Hypothalamus (tissue), 51 donors: ENCODE data around the gene TMEM245.
"Not testable (repeated sequence)": the region's sequence is repeated elsewhere in the genome, so short reads cannot be mapped to it uniquely, and the experiment has no call there.

Source experiments
- DNase-seq, 51 donors: peaks; one replicate each; lab custom pipeline; 2025; lab: John Stamatoyannopoulos, UW

TMEM245 gene

DNA sequence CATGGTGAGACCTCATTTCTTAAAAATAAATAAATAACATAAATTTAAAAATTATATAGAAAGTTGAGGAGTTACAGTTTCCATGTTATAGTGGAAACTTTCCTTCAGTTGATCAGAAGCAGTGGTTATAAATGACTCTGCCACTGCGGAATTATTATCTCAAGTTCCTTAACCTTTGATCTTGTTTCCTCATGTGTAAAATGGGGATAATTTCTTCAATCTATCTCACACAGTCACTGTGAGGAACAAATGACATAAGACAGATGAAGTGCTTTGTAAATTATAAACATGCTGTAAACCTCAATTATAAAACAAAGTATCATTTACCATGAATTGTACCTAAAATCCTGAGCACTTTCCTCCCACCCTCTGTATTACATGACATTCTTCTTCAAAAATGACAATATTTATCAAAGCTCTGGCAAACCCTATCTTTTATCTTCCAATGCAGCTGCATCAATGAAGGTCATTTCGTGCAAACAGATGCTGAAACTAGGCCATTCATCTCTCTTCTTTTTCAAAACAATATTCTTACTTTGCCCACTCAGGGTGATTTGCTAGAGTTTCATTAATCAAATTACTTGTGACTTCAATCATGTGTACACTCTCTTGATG lies 46.8 kb downstream of the TMEM245 start:
- DNase-seq: no peak

DNA sequence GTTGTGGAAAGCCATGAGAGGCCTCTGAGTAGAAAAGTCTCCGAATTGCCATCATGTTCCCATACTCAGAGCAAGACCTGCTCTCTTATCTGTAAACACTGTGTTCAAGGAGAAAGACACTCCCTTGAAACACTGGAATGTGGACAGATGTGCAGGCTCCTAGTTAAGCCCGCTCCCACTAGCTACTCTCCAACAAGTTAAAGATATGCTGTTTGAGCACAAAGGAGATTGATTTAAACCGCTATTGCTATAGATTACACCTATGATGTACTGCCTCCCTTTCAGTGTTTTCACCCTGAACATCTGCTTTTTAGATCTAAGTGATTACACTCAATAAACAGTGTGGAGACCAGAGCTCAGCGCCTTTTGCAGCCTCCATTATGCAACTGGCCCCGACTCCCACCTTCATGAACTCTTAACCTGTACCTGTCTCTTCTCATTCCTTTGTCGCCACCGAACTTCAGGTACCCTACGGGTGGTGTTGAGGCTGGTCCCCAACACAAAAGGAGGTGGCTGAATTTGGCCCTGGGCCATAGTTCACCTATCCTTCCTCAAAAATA lies 47.5 kb downstream of the TMEM245 start:
- DNase-seq: no peak

DNA sequence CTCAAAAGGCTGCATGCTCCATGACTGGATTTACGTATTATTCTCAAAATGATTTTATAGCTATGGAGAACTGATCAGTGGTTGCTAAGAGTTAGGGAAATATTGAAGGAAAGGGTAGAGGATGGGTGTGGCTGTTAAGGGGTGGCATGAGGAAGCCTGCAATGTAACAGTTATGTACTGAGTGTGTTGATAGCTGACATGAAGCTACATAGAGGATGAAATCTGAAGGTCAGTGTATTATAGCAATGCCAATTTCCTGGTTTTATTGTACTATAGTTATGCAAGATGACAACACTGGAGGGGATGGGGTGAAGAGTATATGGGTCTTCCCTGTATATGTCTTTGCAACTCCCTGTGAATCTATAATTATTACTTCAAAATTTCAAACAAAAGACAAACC lies 51.0 kb downstream of the TMEM245 start:
- no peak for DNase-seq

DNA sequence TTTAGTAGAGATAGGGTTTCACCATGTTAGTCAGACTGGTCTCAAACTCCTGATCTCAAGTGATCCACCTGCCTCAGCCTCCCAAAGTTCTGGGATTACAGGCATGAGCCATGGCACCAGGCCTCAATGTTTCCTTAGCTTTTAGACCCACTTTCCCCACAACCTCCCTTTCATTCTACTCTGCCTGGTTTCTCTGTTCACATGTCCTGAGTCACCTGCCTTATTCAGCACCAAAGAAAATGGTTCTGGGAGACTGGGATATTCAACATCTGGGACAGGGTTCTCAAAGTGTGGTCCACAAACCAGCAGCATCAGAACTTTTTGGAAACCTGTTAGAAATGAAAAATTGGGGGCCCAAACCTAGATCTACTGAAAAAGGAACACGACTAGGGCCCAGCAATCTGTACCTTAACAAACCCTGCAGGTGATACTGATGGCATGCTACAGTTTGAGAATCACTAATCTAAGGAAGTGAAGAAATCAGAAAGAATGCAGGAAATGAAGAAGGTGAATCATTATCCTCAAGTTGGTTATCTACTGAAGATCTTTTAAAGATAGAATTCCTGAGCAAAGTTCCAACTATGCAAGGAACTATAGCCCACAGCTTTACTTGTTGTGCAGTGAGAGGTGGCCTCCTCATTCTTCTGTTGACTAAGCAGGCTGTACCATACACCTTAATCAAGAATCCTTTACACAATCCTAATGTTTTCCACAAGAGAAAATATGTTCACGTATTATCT lies 54.6 kb downstream of the TMEM245 start:
- no peak for DNase-seq

DNA sequence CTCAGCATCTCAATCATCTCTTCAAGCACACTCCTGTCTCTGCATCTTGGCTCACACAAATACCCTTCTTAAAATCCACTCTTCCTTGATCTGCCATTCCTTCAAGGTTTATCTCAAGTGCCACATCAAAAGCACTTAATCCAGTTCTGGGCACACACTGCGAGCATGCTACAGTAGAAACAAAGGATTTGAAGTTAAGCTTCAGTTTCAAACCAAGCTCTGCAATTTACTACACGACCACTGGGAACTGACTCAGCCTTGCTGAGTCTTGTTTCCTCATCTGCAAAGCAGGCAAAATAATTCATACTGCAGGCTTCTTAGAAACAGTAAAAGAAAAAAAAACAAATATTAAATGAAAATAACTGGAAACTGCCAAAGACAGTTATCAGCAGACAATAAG lies 56.0 kb downstream of the TMEM245 start:
- DNase-seq: no peak

DNA sequence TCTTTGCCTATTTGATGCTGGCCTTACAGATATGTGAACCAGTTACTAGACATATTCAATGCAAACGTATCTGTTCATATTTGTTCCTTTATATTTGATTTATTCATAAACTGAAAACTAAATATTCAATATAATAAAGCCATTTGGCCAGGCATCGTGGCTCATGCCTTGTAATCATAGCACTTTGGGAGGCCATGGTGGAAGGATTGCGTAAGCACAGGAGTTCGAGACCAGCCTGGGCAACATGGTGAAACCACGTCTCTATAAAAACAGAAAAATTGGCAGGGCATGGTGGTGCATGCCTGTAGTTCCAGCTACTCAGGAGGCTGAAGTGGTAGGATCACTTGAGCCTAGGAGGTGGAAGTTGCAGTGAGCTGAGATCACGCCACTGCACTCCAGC lies 57.2 kb downstream of the TMEM245 start:
- no peak for DNase-seq

DNA sequence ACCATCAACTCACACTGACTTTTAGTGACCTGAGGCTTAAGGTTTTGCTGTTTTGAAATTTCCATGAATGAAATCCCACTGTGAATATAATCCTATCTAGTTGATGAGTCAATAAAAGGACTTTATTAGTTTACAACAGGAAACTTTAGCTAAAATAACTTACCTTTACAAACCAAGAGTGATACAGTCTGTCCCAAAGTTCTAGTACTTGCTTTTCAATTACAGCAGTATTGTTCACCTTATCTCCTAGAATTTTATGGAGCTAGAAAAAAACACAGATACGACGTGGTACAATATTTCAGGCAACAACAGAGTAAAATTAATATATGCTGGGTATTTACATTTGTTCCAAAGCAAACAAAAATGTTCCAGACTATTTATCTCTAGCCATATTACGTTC lies 59.6 kb downstream of the TMEM245 start:
- no peak for DNase-seq

DNA sequence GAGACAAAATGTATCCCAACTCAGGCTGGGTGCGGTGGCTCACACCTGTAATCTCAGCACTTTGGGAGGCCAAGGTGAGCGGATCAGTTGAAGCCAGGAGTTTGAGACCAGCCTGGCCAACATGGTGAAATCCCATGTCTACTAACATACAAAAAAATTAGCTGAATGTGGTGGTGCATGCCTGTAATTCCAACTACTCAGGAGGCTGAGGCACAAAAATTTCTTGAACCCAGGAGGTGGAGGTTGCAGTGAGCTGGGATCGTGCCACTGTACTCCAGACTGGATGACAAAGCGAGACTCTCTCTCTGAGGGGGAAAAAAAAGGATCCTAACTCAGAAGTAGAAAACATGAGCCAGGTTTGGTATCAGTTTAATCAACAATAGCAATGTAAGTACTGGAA lies 66.6 kb downstream of the TMEM245 start:
- not testable (repeated sequence) for DNase-seq

DNA sequence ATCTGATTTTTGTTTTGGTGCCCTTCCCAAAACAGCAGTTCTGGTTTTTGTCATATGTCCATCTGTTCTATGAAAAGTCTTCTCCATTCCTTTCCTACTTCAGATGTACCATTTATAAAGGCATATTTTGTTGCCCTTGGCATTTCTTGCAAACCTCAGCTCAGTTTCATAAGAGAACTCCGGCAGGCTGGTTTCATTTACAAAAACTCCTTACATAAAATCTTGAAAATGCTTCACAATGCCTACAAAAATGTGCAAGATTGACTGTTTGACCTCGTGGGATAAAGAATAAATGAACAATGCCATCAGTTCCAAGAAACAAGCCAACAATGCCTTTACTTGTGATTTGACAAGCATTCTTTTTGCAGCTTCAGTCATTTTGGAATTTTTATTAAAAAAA lies 67.3 kb downstream of the TMEM245 start:
- no peak for DNase-seq

DNA sequence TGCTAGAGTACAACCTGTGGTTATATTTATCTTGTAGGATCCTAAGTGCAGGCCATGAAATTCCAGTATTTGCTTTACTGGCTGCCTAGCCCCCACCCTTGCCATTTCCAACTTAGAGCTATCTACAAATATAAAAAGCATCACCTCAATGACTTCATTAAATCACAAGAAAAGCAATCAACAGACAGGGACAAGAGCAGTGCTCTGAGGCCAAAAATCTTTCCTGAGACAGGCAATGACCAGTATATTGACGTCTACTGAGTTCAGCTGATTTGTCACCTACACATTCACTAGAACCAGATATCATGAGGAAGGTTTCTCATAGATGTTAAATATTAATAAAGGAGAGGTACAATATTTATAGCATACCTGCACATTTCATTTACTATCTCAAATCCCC lies 68.0 kb downstream of the TMEM245 start:
- no peak for DNase-seq

DNA sequence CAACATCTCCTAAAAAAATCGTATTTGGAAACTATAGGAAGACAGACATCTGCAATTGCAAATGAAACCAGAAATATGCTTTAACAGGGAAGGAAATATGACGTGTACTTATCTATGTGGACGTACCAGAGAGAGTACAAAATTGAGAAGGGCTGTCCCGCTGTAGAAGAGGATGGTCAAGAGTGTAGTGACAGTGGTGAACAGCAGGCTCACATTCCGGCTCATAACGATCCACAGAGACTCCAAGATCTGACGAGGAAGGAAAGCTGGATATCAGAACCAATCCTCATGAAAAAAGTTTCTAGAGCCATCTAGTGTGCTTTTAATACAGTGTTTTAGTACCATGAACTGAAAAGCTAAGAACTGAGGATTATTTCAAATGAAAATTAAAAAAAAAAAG lies 69.3 kb downstream of the TMEM245 start:
- no peak for DNase-seq

DNA sequence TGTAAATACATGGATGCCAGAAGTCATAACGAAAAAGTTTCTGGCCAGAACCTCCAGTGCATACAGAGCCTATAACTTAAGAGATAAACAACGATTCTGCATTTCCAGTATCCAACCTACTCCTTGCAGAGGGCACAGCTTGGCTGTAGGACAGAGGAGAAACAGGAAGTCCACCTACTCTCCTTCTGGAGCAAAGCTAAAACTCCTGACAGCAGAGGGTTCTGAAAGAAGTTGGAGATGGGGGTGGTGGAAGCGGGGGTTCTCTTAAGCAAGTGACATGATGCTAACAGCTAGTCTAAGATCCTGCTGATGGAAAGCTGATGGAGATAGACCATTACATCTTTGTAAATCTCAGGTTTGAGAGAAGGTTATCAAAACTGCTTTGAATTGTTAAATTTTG lies 70.9 kb downstream of the TMEM245 start:
- peak in 1 of 51 donors; percentile 8 for DNase-seq

DNA sequence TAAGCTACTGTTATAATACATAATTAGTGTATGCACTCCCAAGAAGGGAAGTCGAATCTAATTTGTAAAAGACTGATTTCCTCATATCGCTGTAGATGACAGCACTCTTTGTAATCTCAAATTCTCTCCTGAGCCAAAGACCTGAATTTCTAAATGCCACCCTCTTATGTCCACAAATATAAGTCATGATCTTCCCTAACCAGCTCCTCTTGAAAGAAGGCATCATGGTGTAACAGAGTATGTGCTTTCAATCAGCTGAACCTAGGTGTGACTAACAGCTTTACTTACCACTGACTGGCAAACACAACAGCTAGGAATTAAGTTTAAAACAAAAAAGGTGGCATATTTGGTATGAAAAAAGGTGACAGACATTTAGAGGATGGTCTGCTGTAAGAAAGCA lies 72.5 kb downstream of the TMEM245 start:
- DNase-seq: no peak

DNA sequence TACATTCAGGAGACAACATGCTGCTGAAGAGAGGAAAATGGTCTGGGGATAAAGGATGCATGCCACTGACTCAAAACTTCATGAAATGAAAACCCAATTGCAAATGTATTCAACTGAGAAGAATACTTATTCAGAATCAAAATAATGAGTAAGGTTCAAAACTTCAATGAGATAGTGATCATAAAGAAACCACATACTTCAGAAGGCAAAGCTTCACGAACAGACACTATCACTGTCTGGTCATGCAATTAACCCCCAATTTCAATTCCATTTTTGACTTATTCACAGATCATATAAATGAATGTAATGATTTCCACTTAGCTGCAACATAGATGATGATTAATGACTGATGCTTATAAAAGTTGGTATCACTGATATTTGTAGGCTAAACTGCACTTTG lies 73.4 kb downstream of the TMEM245 start:
- DNase-seq: no peak

DNA sequence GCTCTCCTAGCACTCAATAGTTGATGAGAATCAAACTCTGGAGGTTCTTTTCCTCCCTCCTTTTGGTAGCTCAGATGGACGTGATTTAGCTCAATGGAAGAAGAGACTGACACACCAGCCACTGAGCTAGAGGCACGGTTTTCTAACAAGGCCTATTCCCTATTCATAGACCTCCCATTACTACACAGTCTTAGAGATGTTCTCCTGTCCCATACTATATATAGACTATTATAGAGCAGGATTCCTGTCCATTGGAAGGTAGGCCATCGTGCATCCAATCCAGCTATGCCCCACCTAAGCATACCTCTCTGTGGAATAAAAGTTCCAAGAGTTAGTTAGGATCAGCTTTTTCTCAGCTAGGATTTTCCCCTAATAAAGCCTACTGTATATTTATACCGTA lies 76.2 kb downstream of the TMEM245 start:
- DNase-seq: no peak

DNA sequence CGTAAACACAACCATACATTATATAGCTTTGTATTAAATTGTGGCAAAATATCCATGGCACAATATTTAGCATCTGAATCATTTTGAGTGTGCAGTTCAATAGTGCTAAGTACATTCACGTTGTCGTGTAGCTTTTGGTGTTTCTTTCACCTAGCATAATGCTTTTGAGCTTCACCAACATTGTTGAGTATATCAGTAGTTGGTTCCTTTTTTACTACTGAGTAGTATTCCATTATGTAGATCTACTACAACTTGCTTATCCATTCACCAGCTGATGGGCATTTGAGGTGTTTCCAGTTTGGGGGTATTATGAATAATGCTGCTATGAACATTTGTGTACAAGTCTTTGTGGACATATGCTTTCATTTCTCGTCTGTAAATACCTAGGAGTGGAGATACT lies 79.2 kb downstream of the TMEM245 start:
- DNase-seq: no peak

DNA sequence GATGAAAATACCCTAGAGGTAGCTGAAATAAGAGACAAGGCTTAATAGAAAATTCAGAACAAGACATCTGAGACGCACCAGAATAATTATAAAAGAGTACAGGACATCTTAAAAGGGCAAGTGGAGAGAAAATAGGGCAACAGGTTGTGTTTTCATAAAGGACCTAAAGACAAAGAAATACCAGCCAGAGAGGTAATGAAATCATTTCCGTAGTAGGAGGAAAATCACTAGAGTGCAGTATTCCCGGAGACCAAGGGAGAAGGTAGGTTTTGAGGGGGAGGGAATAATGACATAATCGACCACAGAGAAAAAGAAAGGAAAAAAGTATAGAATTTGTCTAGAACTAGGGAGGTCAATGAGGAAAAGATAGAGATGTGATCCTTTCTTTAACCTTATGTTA lies 80.2 kb downstream of the TMEM245 start:
- no peak for DNase-seq

DNA sequence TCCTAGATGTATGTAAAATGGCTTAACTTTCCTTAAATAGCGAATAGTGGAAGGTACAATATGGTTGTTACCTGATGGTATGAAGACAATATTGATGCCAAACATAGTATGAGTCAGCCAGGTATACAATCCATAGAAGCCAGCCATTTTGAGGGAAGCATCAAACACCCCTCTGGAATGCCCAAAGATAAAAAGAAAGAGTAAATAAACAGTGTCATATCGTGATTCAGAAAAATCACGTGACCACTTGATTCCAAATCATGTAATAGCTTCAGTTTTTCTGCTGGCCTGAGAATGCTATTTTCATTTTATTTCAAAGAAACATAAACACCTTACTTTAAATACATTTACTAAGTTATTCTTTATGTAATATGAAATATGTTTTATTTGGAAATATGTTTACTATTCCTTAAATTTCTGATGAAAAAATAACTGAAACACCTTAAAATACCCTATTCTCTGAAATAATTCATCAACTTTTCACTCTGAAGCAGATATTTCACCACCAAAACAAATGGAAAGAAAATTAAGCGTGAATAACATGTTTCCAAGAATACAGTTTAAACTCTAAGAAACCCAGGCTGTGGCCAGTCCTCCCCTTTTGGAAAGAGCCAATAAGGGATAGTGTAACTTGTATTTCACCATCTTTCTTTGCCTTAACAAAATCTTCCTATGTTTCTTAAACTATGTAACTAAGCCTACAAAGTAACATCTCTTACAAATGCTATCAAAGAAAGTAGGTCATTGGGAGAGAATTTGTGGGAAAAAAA lies 81.6 kb downstream of the TMEM245 start:
- no peak for DNase-seq

DNA sequence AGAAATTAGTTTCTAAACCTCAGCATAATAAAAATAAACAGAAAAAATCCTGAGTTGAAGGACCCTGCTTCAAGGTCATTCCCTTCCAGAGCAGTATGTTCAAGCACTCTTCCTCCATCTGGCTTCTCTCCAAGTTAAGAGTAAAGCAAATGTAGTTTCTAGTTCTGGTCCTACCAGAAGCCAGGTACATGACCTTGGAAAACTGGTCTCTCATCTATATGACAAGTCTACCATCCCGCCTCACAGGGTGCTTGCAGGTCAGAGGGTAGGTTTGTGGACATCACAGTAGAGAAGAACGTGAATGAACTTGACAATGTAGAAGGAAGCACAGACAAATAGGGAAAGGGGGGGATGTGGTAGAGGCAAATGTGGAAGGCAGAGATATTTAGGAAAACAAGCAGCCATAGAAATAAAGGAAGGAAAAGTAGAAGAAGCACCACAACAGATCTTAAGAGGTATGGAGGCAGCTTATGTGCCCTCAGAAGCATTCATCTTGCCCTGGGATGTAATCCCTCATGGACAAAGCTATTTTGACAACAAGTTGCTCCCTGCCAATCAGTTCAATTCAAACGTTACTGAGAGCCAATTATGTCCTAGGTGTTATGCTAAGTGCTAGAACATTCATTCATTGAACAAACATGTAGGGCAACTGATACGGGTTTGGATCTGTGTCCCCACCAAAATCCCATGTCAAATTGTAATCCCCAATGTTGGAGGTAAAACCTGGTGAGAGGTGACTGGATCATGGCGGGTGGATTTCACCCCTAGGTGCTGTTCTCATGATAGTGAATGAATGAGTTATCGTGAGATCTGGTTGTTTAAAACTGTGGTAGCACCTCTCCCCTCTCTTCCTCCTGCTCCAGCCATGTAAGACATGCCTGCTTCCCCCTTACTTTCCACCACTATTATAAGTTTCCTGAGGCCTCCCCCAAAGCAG lies 82.7 kb downstream of the TMEM245 start:
- DNase-seq: no peak

DNA sequence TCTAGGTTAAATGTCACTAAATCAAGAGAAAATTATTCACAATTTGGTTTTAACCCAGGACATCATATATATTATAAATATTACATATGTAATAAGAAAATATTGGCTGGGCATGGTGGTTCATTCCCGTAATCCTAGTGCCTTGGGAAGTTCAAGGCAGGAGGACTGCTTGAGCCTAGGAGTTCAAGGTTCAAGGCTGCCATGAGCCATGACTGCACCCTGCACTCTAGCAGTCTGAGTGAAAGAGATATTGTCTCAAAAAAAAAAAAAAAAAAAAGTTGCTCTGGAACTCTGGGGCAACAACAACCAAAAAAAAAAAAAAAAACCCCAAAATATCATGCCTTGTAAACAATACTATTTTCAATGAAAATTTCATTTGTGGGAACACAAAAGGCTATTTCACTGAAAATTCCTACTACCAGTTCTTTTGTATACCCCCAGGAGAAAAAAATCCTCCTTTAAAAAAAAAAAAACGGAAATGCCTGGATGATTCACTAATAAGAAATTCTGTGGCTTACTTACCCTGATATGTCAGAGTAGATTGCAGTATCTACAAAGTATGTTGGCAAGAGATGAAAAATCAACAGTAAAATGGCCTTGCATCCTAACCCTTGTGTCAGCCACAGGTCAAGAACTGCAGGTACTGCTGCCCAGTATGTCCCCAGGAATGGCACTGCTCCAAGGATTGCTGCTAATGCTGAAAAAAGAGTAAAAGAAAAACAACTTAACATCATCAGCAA lies 83.9 kb downstream of the TMEM245 start:
- DNase-seq: no peak
